NB4 (cell line): ENCODE results near the gene CALCR.

Experiments
- CTCF ChIP-seq: IDR thresholded peaks from one replicate; pipeline ENCODE4 v1.5.1; 2012; ENCODE audit warnings: low read depth, low read length
- POLR2A ChIP-seq: IDR thresholded peaks from 2 replicates; pipeline ENCODE4 v1.6.1; 2011; ENCODE audit warnings: mild to moderate bottlenecking; ENCODE audit not compliant: insufficient read length; ENCODE audit errors: extremely low read depth

GRCh38 chr7:93620057-93620456, 45.5 kb upstream of the CALCR start:
- TF ChIP-seq CTCF = no peak
- TF ChIP-seq POLR2A = no peak
